GM12865 (cell line): ENCODE measurements around the gene PTPRS.

Source experiments
- DNase-seq: peaks from one replicate; pipeline ENCODE4 v3.0.0; 2010; ENCODE audit warnings: low read depth
- H3K4me3 ChIP-seq: 2 replicates; pipeline ENCODE4 v1.5.1; 2011; ENCODE audit warnings: mild to moderate bottlenecking, low read depth, low read length, control low read depth
- CTCF ChIP-seq: IDR thresholded peaks from 2 replicates; pipeline ENCODE4 v1.5.1; 2011; ENCODE audit warnings: low read length, control low read depth, low read depth, inconsistent platforms; ENCODE audit not compliant: insufficient read depth; ENCODE audit errors: missing control alignments

The PTPRS gene

GRCh38 chr19:5303208-5303607, 37.4 kb downstream of the PTPRS start:
- no peak for TF ChIP-seq CTCF
- no peak overlapping the region for H3K4me3 ChIP-seq
- DNase-seq, result no peak

GRCh38 chr19:5302396-5302795, 38.2 kb downstream of the PTPRS start:
- no peak for TF ChIP-seq CTCF
- no peak for DNase-seq

GRCh38 chr19:5299137-5299536, 41.5 kb downstream of the PTPRS start:
- TF ChIP-seq CTCF, result no peak
- no peak overlapping the region for H3K4me3 ChIP-seq
- DNase-seq, result no peak

More at GRCh38 chr19:5302396-5302795, 38.2 kb downstream of the PTPRS start:
- no peak overlapping the region for H3K4me3 ChIP-seq

- DNase-seq, result no peak
- H3K4me3 ChIP-seq, result no peak overlapping the region
- no peak for TF ChIP-seq CTCF
Observed at GRCh38 chr19:5298471-5298901, 42.1 kb downstream of the PTPRS start.

- DNase-seq, result no peak
- H3K4me3 ChIP-seq, result no peak overlapping the region
- no peak for TF ChIP-seq CTCF
Observed at GRCh38 chr19:5297272-5297669, 43.3 kb downstream of the PTPRS start.

- no peak for DNase-seq
- no peak for TF ChIP-seq CTCF
Observed at GRCh38 chr19:5296457-5297271, 43.9 kb downstream of the PTPRS start.

GRCh38 chr19:5296021-5296420, 44.6 kb downstream of the PTPRS start:
- no peak for TF ChIP-seq CTCF

More at GRCh38 chr19:5296457-5297271, 43.9 kb downstream of the PTPRS start:
- no peak overlapping the region for H3K4me3 ChIP-seq

More at GRCh38 chr19:5296021-5296420, 44.6 kb downstream of the PTPRS start:
- no peak overlapping the region for H3K4me3 ChIP-seq
- no peak for DNase-seq
